GM19023 (cell line): ENCODE measurements around the gene ALDH7A1.
A peak's percentile ranks its signal among the peaks of the same experiment; 100 is the strongest.
"Not testable (repeated sequence)": the region's sequence is repeated elsewhere in the genome, so short reads cannot be mapped to it uniquely, and the experiment has no call there.

ENCODE experiments used
- ATAC-seq: cut with Tn5 transposase; IDR thresholded peaks from one replicate; pipeline ENCODE4 v1.9.1; 2021; ENCODE audit warnings: mild to moderate bottlenecking, moderate library complexity; ENCODE audit not compliant: unreplicated experiment

The ALDH7A1 gene

DNA sequence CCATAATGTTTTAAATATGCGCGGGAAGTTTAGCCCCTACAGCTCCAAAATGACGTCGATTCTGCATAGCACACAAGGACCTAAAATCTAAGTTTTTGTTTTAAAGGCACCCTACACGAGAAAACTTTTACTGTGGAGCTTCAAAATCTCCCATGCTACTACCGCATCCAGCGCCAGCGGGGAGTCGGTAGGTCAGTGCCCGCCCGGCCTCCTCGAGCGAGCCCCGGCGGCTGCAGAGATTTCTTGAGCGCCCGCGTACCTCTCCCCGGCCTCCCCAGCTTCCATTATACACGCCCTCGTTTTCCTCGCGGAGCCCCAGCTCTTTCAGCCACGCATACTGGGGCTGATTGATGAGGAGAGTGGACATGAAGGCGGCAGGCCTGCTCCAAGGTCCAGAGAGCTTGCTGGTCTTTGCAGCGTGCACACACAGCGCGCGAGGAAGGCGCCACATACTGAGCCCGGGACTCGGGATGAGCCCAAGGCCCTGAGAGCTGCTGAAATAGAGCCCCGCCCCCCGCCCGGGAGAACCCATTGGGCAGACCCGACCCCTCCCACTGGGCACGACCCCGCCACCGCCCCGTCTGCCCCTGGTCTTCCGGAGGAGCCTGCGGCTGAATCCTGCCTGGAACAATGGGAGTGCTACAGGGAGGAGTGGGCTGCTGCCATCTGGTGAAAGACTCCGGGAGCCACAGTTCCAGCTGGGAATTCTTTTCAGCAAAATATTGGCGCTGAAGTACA is at the start of gene ALDH7A1:
TSS of gene ALDH7A1 (minus strand) at position 472 of the 738 bp plus-strand sequence. CDS start at position 451, 21 bp downstream.
- peak; percentile 88 for ATAC-seq

DNA sequence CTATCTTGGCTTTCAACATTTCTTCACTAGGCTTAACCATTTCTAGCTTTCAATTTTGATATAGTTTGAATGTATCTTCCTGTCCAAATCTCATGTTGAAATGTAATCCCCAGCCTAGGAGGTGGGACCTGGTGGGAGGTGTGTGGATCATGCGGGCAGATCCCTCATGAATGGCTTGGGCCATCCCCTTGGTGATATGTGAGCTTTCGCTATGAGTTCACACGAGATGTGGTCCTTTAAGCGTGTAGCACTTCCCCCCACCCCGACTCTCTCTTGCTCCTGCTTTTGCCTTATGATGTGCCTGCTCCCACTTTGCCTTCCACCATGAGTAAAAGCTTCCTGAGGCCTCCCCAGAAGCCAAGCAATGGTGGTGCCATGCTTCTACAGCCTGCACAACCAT is 46.4 kb upstream of the ALDH7A1 start:
- ATAC-seq, result peak; percentile 83

DNA sequence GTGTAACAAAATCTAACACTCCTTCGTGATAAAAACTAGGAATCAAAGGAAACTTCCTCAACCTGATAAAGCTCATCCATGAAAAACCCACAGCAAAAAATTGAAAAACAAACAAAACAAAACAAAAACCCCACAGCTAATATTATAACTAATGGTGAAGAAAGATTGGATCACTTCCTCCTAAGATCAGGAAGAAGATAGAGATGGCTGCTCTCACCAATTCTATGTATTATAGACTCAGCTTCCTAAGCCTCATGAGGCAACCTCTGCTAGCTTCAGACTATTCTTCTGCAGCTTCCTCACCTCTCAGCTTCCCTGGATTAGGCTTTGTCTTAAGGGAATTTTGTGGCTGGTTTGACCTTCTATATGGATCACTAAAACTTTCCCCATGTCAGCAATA is 45.8 kb upstream of the ALDH7A1 start:
- peak; percentile 20 for ATAC-seq

- no peak for ATAC-seq
Observed at GRCh38 chr5:126636956-126637355, 41.9 kb upstream of the ALDH7A1 start.

- no peak for ATAC-seq
Observed at GRCh38 chr5:126635585-126635984, 40.6 kb upstream of the ALDH7A1 start.

DNA sequence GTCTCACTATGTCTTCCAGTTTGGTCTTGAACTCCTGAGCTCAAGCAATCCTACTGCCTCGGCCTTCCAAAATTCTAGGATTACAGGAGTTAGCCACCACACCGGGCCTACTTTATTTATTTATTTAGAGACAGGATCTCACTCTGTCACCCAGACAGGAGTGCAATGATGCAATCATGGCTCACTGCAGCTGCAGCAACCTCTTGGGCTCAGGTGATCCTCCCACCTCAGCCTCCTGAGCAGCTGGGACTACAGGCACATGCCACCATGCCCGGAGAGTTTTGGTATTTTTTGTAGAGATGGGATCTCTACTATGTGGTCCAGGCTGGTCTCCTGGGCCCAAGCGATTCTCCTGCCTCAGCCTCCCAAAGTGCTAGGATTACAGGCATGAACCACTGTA is 38.5 kb upstream of the ALDH7A1 start:
- no peak for ATAC-seq

DNA sequence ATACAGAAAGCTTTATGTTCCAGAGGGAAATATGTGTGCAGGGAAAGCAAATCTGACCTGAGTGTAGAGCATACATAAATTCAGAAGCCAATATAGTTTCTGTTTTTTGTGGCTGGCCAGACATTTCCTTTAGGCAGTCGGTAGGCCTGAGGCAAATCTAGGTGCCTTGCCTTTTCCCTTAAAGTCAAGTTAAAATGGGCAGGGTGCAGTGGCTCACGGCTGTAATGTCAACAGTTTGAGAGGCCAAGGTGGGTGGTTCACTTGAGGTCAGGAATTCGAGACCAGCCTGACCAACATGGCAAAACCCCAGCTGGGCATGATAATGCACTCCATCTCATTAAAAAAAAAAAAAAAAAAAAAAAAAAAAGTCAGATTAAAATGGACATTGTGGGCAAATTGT is 36.9 kb upstream of the ALDH7A1 start:
- no peak for ATAC-seq

GRCh38 chr5:126628102-126628501 is 33.1 kb upstream of the ALDH7A1 start:
- ATAC-seq, result no peak

DNA sequence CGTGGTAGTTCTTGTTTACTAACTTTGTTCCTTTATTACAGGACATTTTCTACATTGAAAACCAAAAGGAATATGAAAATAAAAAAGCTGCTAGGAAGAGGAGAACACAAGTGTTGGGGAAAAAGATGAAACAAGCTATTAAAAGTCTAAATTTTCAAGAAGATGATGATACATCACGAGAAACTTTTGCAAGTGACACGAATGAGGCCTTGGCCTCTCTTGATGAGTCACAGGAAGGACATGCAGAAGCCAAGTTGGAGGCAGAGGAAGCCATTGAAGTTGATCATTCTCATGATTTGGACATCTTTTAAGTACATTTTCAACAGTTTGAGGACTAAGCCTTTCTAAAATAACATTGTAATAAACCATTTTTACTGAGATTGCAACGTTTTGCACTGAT is 29.5 kb upstream of the ALDH7A1 start:
- ATAC-seq, result no peak

GRCh38 chr5:126619781-126620180 is 24.8 kb upstream of the ALDH7A1 start:
- no peak for ATAC-seq

- not testable (repeated sequence) for ATAC-seq
Observed at GRCh38 chr5:126617603-126618002, 22.6 kb upstream of the ALDH7A1 start.

GRCh38 chr5:126615286-126615685 is 20.3 kb upstream of the ALDH7A1 start:
- peak; percentile 95 for ATAC-seq

DNA sequence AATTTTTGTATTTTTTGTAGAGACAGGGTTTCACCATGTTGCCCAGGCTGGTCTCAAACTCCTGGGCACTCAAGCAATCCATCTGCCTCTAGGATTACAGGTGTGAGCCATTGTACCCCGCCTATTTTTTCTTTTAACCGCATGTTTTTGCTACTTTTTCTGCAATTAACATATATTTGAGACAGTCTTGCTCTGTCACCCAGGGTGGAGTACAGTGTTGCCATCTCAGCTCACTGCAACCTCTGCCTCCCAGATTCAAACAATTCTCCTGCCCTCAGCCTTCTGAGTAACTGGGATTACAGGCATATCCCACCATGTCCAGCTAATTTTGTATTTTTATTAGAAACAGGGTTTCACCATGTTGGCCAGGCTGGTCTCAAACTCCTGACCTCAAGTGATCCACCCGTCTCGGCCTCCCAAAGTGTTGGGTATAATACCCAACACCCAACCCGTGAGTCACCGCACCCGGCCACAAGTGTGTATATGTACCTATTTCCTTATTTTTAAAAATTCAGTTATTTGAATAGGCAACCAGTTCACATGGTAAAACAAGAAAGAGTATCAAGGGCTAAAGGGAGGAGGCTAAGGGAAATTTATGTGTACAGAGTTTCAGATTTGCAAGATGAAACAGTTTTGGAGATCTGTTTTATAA is 19.0 kb upstream of the ALDH7A1 start:
- ATAC-seq, result no peak

GRCh38 chr5:126610616-126611015 is 15.6 kb upstream of the ALDH7A1 start:
- no peak for ATAC-seq

GRCh38 chr5:126610160-126610559 is 15.1 kb upstream of the ALDH7A1 start:
- ATAC-seq, result no peak

DNA sequence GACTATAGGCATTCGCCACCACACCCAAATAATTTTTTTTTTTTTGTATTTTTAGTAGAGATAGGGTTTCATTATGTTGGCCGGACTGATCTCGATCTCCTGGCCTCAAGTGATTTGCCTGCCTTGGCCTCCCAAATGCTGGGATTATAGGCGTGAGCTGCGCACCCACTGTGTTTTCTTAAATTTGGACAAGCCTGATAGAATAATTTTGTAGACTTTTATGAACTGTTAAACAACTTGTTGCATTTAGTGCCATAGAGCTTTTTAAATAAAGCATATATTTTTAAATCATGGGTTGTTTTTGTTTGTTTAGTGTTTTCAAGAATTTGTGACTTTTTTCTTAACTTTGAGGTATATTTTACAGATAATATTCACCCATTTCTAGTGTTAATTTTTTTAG is 10.5 kb upstream of the ALDH7A1 start:
- no peak for ATAC-seq

GRCh38 chr5:126603402-126603991 is 8.5 kb upstream of the ALDH7A1 start:
- ATAC-seq, result no peak

DNA sequence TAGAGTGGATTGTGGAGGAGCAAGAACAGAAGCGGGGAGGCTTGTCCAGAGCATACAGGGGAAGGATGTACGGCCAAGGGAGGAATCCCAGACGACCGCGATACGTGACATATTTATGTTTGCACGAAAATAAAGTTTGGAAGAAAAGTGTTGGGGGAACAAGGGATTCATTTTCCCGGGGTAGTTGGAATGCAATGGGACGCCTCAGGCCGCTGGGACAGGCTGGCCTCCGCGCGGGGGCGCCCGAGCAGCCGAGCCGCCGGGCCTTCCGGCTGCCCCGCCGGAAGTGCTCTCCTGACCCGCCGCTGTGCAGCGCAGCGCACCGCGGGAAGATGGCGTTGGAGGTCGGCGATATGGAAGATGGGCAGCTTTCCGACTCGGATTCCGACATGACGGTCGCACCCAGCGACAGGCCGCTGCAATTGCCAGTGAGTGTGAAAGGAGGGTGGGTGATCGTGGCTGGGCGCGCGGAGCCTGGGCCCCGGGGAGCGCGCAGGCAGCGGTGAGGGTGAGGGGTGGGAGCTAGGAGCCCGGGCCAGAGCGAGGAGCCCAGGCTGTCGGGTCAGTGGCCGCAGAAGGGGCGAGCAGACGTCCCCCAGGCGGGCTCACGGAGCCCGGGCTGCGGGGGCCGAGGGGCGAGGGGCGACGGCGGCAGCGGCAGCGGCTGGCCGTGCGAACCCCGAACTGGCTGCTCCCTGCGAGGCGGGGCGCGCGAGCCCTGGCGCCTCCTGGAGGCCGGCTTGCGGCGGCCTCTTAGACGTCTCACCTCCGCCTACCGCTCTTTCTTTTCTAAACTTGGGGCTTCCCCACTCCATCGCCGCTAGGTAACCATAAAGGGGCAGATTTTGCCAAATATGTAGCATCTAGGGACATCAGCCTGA is 5.9 kb upstream of the ALDH7A1 start, which contains the start of gene PHAX:
TSS of gene PHAX (plus strand) at position 317 of the 881 bp plus-strand sequence. CDS start at position 333, 16 bp downstream.
- ATAC-seq, result peak; percentile 95

DNA sequence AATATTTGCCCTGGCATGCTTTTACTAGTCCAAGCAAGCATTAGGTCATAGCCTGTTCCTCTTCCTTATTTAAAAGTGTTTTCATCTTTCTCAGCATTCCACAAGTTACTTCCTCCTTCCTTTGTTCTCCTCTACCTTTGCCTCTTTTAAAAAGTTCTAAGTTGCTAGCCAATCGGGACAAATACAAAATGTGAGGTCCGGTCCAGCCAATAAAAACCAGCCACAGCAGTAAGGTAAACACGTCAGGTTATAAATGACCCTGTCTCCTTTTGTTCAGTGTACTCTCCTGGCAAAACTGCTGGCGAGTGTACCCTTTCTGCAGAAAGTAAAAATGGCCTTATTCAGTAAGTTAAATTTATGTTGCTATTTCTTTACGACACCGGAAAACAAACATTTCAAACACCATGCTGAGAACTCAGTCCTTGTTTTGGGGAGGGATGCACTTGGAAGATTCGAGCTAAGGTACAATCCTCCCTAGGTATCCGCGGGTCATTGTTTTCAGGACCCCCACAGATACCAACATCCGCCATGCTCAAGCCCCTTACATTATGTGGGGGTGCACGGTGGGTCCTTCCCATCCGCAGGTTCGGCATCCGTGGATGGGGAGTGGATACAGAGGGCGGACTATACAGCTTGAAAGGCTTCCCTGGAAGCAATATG is 5.1 kb upstream of the ALDH7A1 start:
- ATAC-seq, result not testable (repeated sequence)

- ATAC-seq, result no peak
Observed at GRCh38 chr5:126599499-126599898, 4.5 kb upstream of the ALDH7A1 start.
